Cardiac muscle cell (in vitro differentiated cells and primary cell): ENCODE data around the gene SUSD4. TPM values are rescaled to one million over a fixed set of nuclear protein-coding genes. Genes with fewer than 3 reads are reported as not detected.
A peak's percentile ranks its signal among the peaks of the same experiment; 100 is the strongest.

Source experiments
- DNase-seq, 2 donors: peaks; one replicate each; pipeline versions ENCODE4 v3.0.0 to v3.0.0-alpha.2; 2010 to 2017; ENCODE audit warnings: low read depth in 1 of 2, low spot score in 1 of 2
- H3K27ac ChIP-seq: fragments of 200-600 bp; sonication (generic); 2 replicates; pipeline ENCODE4 v1.5.1; 2016
- H3K27me3 ChIP-seq: fragments of 200-600 bp; sonication (generic); 2 replicates; pipeline ENCODE4 v1.6.0; 2016; ENCODE audit warnings: control low read depth
- H3K36me3 ChIP-seq: fragments of 200-600 bp; sonication (generic); 2 replicates; pipeline ENCODE4 v1.5.1; 2016; ENCODE audit warnings: control low read depth
- H3K4me1 ChIP-seq: fragments of 200-600 bp; sonication (generic); 2 replicates; pipeline ENCODE4 v1.8.1; 2017; ENCODE audit warnings: low read depth, mild to moderate bottlenecking, mixed run types
- H3K4me3 ChIP-seq: fragments of 200-600 bp; sonication (generic); 2 replicates; pipeline ENCODE4 v1.5.1; 2016; ENCODE audit warnings: mild to moderate bottlenecking
- H3K9me3 ChIP-seq: fragments of 200-600 bp; sonication (generic); 2 replicates; pipeline ENCODE4 v1.5.1; 2017; ENCODE audit warnings: low read depth, mild to moderate bottlenecking, control low read depth
- CTCF ChIP-seq: IDR thresholded peaks from 2 replicates; pipeline ENCODE4 v1.5.1; 2012; ENCODE audit warnings: low read depth, mild to moderate bottlenecking, low read length
- polyA plus RNA-seq: library from polyadenylated mRNA; unstranded; fragments of >200 nt; fragmentation: Nextera tagmentation; extraction: Ambion mirVana; gene quantifications from 2 replicates; pipeline ENCODE4 v1.2.1, GENCODE V29; 2016
- total RNA-seq: library from RNA; depleted of rRNA; stranded (reverse); fragments of >200 nt; gene quantifications from 2 replicates; pipeline ENCODE4 v1.2.3, GENCODE V29; 2016

Gene SUSD4
- total and polyA plus RNA-seq, 2 experiments from 2014 or later: 20.9 to 31.6 TPM

DNA sequence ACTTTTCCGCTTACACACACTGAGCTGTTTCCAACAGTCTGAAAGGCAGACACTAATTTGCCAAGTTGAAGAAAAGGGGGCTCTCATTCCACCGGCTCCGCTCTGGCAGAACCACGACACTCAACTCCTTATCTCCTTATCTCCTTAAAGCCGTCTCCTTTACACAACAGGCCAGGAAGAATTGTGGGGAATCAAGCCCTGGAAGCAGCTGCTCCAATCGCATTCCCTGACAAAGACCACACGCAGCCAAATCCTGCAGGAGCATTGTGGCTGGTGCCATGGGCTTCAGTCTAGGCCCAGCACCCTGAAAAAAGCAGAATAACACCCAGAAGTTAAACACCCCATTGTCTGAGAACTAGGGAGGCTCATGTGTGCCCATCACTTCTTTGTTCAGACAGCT lies 24.1 kb downstream of the SUSD4 start:
- Histone ChIP-seq H3K27me3 (no peaks in the 10 kb centered on the region), H3K36me3 (no peaks in the 10 kb centered on the region), H3K4me1 (peaks cover 57% of the 10 kb centered on the region), H3K9me3 (no peaks in the 10 kb centered on the region), H3K27ac (peak overlapping the region; percentile 76), H3K4me3 (no peak overlapping the region)
- TF ChIP-seq CTCF: no peak
- DNase-seq: no peak

GRCh38 chr1:223338811-223339746 lies 24.9 kb downstream of the SUSD4 start:
- Histone ChIP-seq H3K27ac (peak overlapping the region; percentile 76), H3K4me3 (no peak overlapping the region), H3K27me3 (no peaks in the 10 kb centered on the region), H3K9me3 (no peaks in the 10 kb centered on the region), H3K36me3 (no peaks in the 10 kb centered on the region), H3K4me1 (peaks cover 49% of the 10 kb centered on the region)
- DNase-seq: peak in 1 of 2 donors; percentile 40
- TF ChIP-seq CTCF: no peak

DNA sequence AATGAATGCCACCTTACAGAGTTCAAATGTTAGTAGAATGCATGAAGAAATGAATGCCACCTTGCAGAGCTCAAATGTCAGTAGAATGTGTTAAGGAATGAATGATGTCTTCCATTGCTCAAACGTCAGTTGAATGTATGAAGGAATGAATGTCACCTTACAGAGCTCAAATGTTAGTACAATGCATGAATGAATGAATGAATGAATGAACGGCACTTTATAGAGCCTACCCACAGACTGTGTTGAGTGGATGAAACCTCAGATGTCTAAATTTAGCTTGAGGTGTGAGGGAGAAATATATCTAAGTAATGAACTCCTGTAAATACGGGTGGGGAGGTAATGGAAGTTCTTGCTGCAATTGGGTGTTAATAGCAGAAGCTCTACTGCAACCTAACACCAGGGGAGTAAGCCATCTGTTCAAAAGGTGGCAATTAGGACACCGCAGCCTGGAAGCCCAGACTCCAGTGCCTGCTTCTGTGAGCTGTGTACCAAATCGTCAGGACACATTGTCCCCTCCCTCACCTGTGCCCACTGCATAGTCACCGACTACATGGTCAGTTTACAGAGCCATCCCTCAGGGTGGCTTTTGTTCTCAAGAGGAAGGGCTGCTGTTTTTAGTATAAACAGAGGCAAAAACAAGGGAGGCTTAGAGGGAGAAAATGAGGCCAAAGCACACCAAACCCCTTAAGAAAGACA lies 26.7 kb downstream of the SUSD4 start:
- Histone ChIP-seq H3K9me3 (no peaks in the 10 kb centered on the region), H3K27ac (no peak overlapping the region), H3K27me3 (no peaks in the 10 kb centered on the region), H3K36me3 (no peaks in the 10 kb centered on the region), H3K4me1 (peaks cover 52% of the 10 kb centered on the region), H3K4me3 (no peak overlapping the region)
- DNase-seq: no peak
- no peak for TF ChIP-seq CTCF

GRCh38 chr1:223334156-223334555 lies 29.8 kb downstream of the SUSD4 start:
- Histone ChIP-seq H3K4me3 (no peak overlapping the region), H3K27me3 (no peaks in the 10 kb centered on the region)
- no peak for TF ChIP-seq CTCF

GRCh38 chr1:223332997-223333396 lies 31.0 kb downstream of the SUSD4 start:
- Histone ChIP-seq H3K4me1 (peaks cover 26% of the 10 kb centered on the region), H3K27ac (no peak overlapping the region), H3K9me3 (no peaks in the 10 kb centered on the region), H3K27me3 (no peaks in the 10 kb centered on the region), H3K36me3 (no peaks in the 10 kb centered on the region), H3K4me3 (no peak overlapping the region)
- DNase-seq: no peak
- no peak for TF ChIP-seq CTCF

More at GRCh38 chr1:223334156-223334555, 29.8 kb downstream of the SUSD4 start:
- no peak for DNase-seq
- Histone ChIP-seq H3K4me1 (peaks cover 32% of the 10 kb centered on the region), H3K36me3 (no peaks in the 10 kb centered on the region), H3K9me3 (no peaks in the 10 kb centered on the region), H3K27ac (no peak overlapping the region)
